Measurements from ENCODE around the gene RNF8.

RNF8 gene

DNA sequence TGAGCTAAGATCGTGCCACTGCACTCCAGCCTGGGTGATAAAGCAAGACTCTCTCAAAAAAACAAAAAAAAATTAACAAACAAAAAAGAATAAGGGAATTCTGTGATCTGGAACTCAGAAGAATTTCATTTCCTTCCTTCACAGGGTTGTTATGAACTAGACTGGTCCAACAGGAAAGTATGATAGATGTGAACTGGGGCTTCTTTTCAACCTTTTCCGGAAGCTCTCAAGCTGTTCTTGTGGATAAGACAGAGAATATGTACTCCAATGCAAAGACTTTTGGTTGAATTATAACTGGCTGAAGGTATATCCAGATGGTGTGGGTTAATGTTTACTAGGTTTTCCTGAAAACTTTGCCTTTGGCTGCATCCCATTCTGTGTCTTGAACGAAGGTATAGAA, 5.3 kb downstream of the RNF8 start:
- DNase-seq (ENCODE audit: low read depth in 3 of 3) = no peak

DNA sequence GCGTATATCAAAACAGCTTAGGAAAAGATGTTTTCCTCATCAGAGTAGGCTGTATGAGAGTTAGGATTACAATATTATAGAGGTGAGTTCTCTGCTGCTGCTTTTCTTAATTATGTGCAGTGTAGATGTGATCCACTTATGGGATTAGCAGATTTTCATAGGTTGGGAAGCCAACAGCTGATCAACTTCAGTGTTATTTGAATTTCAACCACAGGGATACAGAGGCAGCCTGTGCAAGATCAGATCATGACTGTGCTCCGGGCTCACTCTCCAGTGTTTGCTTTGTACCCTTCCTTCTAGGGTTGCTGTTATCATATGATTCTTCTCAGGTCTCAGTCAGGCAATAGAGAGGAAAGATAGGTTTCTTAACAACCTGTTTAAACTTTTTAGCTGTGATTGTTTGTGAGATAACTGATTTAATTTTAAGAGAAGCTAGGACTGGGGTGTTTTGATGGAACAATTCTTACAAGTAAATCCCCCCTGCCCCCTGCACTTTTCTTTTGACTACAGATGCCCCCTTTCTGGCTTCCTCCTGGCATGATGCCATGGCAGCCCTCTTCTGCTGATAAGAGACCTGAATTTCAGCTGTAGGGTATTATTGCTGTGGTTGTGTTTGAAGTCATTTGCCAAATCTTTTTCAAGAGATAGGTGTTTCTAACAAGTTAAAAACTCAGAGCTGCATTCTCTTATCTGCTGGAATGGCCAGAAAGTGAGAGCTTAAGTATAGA, 8.5 kb downstream of the RNF8 start:
- no peak for DNase-seq (ENCODE audit: low read depth in 3 of 3)

DNA sequence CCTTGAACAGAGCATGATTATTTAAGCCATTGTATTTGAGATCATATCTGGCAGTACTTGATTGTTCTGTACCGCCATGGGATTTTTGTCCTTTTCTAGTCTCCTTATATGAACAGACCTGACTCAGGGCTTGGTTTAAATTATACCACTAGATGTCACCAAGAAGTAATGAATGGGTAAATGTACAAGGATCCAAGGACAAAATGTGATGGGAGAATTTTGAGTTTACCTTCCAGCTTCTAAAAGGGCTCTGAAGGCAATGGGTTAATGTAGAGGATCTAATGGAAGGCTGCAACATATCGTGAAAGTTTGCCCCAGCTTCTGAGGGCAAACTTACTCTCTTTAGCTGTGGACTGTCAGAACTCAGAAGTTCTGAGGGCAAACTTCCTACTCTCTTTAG, 12.0 kb downstream of the RNF8 start:
- DNase-seq (ENCODE audit: low read depth in 3 of 3) = no peak

DNA sequence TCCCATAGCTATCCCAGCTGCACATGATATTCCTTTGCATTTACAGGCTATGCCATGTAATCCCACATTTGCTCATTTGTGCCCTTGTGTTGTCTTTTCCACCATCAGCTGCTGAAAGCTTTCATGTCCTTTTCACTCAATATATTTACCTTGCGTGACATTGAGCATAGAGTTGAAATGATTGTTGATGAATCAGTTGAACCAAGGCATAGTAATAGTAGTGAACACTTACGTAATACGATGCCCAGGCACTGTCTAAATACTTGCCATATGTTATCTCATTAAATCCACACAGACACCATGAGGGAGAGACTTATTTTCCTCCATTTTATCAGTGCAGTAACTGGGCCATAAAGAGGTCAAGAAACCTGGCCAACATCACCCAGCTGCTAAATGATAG, 13.1 kb downstream of the RNF8 start:
- no peak for DNase-seq (ENCODE audit: low read depth in 3 of 3)

DNA sequence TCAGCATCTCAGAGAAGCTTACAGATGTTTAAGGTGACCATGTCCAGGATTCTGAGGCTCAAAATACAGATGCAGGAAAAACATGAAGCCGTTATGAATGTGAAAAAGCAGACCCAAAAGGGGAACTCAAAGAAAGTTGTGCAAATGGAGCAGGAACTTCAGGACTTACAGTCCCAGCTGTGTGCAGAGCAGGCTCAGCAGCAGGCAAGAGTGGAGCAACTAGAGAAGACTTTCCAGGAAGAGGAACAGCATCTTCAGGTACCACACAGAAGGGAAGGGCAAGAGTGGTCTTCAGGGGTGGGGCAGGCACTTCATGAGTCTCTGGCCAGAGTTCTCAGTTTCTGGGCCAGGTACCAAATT, 15.2 kb downstream of the RNF8 start:
- no peak for DNase-seq (ENCODE audit: low read depth in 3 of 3)

DNA sequence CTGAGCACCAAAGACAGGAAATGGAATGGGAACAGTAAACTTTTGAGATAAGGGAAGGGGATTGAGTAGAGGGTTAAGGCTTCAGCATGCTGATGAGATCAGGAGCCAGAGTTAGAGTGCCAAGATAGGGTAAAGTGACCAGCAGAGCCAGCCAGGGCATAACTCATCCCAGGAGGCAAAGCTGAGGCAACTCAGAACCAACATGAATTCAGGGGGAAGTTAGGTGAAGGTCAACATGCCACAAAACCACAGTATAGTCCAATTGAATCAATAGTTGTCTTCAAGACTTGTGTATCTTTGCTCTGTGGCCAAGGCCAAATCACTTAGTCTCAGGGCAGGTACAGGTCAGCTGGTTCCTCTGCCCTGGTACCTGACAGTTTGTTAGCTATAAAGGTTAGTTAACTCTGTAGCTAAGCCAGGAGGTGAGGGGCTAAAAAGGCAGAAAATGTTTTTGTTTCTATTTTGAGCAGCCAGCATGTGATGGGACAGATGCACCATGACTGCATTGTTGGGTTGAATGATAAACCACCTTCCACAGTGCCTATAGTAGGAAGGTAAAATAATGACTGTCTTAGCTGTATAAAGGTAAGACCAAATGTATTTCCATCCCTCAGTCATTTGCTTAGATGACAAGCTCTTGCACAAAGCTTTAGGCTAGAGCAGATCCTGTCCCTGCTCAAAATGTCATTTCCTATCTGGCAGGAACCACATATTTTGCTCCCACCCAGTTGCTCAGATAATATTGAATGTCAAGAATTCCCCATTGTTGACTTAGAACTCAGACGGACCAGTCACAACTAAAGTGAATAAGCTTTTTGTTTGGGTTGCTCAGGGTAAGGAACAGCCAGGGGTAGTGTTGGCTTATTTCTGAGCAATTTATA, 15.8 kb downstream of the RNF8 start:
- DNase-seq (ENCODE audit: low read depth in 3 of 3) = no peak

DNA sequence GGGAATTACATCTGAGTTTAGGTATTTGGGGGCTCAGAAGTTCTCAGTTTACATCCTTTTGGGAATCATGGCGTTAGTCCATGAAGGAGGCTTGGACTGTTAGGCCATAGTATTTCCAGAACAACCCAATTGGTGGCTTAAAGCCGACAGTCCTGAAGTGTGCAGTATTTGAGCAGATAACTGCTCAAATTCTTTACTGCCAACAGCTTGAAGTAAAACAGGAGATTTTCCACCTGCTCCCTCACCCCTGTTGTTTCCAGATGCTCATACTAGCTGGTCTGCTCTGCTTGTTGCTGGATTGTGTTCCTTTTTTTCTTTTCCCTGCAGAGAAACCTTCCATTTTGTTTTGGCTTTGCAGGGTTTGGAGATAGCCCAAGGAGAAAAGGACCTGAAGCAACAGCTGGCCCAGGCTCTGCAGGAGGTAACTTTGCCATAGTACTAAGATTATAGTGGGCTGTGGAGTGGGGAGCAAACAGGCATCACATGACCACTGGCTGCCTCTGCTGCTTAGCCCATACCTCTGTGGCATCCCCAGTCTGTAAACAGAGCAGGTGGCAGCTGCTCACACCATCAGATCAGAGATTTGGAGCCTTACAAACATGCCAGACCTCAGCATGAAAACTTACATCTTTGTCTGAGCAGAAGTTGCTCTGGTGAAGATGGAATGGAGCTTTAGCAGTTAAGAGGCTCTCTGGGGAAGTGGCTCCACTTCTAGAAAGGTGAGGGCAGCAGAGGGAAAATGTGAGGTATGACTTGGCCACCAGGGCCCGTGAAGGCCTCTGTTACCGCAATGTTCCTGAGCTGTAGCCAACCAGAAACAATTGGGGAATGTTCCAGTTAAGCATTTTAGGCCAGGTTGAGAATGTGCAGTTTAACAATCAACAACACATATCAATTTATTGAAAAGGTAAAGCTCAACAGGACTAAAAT, 17.6 kb downstream of the RNF8 start:
- no peak for DNase-seq (ENCODE audit: low read depth in 3 of 3)

DNA sequence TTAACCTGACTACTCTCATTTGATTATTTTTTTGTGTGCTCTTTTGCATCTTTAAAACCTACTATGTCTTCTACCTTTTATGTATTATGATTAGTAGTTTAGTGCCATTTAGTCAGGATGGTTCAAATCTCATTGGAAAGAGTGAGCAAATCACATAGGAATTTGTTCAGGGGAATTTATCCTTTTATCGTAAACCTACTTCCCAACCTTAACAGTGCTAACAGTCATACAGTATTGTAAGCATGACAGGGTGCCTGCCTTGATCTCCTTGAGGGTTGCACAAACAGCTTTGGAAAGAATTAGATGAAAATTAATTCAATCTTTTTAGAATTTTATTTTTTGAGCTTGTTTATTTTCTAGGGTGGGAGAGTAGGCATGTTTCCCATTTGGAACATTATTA, 18.3 kb downstream of the RNF8 start:
- DNase-seq (ENCODE audit: low read depth in 3 of 3) = no peak

DNA sequence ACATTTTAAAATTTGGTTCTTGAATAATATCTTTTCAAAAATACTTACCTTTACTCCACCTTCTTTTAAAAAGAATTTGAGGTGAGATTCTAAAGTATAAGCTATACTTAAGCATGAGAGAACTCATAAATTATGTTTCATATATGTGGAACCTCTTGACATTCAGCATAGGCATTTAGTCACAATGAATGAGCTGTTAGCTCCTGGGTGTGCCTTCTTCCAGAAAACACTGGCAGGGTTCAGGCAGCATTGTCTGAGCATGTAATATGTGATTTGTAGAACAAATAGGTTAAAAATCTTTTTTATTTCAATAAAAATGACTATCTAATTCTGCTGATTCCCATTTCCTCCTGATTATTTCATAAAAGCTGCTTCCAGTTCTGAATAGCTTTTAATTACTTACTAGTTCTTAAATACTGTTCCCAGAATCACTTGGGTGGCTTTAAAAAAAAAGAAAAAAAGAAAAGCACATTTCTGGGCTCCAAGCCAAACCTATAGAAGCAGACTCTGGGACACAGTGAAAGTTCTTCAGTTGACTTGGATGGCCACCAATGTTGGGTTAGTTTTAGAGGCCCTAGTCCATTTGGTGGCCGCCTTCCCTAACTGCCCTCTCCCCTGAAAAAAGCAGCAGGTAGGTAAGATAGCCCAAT, 20.2 kb downstream of the RNF8 start:
- DNase-seq (ENCODE audit: low read depth in 3 of 3) = no peak

DNA sequence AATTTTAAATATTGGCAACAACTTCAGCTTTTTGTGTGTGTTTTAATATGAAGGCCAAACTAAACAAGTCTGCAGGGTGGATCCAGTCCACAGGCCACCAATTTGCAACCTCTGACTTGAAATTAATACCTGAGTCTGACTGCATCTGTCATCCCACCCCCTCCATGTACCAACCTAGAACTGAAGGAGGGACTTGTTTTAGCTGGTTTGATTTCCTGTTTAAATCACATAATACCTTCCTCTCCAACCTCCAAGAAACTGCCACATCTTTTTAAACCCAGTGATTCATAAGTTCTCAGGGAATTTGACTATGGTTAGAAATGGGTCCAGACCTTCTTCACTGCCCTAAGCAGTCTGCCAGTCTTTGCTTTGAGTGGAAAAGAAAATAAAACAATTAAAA, 21.6 kb downstream of the RNF8 start:
- no peak for DNase-seq (ENCODE audit: low read depth in 3 of 3)

DNA sequence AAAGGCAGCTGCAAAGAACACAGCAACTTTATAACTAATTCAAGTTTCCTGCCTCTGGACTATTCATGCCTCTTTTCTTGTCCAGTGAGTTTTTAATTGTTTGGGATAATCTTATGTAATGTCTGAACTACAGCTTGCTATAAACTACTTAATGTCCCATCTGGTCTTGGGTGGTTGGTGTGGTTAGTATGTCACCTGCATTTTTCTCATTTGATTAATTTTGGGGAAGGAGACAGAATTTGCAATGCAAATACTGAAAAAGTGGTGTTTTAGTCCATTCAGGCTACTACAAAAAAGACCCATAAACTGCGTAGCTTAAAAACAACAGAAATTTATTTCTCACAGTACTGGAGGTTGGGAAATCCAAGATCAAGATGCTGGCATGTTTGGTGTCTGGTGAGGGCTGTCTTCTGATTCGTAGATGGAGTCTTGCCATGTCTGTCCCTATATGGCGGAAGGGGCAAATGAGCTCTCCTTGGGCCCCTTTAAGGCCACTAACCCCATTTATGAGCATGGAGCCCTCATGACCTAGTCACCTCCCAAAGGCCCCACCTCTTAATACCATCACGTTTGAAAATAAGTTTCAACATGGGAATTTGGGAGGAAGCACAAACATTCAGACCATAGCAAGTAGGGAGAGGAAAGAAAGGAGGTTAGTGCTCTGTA, 22.4 kb downstream of the RNF8 start:
- no peak for DNase-seq (ENCODE audit: low read depth in 3 of 3)

DNA sequence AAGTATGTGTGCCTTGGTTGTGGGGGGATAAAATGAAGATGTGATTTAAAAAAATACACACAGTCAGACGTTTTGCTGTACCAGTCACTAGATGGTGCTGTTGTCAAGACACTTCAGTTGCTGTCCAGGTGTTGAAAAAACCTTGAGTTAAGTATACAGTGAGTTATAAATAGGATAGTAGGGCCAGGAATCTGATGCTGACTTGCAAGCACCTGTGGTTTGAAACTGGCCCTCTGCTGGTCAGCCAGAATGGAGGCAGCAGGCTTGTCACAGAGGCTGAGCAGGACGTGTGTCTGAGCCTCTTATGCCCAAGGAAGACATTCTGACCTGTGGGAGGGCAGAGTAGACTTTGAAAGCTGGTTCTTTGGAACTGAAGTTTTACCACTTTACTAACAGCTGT, 27.8 kb downstream of the RNF8 start:
- DNase-seq (ENCODE audit: low read depth in 3 of 3) = no peak

DNA sequence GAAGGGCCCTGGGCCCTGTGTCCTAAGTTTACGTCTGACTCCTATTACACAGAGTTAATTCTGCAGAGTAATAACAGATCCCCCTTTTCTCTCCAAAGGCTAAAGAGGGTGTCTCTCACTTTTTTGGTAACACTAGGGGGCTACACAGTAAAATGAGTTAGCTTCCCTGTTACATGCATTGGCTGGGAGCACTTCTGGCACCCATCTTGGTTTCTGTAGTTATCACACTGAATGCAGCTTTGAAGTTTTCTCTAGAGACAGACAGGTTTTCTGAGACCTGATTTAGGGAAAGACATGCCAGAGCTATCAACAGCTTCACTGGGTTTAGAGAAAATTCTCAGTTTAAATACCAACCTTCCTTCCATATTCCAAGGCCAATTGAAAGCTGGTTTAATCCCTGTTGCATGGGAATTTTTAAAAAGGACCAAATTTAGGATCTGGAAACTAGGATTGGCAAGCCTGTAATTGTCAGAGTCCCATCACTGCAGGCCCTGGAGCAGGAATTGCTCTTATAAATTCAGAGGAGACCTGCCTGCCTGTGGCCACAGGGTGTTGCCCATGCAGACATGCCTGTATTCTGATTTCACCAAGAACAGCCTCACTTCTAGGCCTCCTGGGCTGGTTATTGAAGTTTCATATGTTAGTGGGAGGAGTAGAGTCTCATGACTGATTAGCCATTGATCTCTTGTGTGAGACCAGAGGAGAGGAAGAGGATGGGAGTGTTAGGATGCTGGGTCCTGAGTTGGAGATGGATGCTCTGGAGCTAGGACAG, 29.4 kb downstream of the RNF8 start:
- DNase-seq (ENCODE audit: low read depth in 3 of 3) = no peak

DNA sequence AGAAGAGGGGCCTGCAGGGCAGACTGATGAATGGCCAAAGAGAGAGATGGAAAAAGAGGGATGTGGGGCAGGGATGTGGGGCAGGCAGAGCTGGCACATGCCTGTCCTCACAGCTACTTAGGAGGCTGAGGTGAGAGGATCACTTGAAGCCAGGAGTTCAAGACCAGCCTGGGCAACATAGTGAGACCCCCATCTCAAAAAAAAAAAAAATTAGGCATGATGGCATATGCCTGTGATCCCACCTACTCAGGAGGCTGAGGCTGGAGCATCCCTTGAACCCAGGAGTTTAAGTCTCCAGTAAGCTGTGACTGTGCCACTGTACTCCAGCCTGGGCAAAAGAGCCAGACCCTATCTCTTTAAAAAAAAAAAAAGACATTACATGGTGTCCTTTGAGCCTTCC, 34.8 kb downstream of the RNF8 start:
- DNase-seq (ENCODE audit: low read depth in 3 of 3) = no peak

DNA sequence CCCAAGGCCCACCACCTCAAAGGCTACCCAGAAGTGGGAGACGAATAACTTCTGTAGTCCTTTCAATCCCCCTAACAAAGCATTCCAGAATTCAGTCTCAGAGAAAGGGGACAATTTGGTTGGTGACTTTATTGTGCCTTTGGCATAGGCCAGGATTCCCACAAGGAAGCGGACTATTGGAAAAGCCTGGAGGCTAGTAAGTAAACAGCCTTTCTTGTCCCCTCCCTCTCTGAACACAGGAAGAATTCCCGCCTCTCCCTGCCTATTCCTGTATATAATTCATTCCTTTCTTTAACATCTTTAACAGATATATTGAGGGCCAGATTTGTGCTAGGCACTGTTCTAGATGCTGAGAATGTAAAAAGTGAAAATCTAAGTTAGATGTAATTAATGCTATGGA, 36.1 kb downstream of the RNF8 start:
- DNase-seq (ENCODE audit: low read depth in 3 of 3) = no peak

DNA sequence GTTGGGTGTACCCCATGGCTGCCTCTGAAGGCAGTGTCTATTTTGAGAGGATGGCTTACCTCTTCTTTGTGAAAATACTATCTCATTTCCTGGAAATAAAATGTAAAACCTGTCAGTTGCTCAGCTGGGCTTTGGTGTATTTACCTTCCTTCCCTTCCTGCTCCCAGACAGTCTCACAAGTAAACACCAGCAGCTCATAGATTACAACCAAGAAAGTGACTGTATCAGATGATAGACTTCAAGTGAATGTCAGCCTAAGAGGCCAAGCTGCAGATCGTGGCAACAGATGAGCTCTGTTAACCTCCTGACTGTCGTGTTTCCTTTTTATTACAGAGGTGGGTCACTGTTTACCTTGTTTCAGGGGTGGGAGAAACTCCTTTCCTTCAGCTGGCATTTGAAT, 37.3 kb downstream of the RNF8 start:
- no peak for DNase-seq (ENCODE audit: low read depth in 3 of 3)

DNA sequence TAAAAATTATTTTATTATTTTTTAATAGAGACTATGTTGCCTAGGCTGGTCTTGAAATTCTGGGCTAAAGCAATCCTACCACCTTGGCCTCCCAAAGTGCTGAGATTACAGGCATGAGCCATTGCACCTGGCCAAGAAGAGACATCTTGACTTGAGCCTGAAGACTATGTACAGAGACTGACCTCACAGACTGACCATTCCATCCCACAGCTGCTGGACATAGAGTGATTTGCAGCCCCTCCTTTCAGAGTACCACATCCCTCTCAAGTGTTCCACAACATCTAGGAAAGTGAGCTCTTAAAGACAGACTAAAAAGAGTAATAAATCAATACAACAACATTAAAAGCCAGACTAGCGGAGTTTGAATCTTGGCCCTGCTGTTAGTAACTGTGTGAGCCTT, 39.0 kb downstream of the RNF8 start:
- no peak for DNase-seq (ENCODE audit: low read depth in 3 of 3)

DNA sequence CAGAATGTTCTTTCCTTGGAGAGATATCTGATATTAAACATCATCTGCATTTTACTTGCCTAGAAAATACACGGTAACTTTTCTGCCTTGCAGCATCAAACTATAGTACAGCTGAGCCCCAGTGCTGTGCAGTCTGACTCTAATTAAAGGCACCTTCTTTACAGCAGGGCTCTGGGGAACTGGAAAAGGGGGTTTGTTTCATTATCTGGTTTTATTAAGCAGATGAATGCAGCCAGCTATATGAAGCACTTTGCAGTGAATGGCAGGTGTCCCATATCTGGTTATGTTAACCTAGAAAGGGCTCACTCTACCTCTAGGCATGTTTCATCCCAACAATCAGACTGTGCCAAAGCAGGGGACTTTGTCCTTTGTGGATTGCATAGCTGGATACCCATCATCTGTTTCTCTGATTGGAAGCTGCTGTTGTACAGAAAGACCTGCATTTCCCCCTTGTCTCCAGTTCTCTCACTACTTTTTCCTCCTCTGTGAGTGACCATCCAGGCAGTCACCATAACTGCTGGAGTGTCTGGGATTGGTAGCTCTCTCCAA, 39.7 kb downstream of the RNF8 start:
- no peak for DNase-seq (ENCODE audit: low read depth in 3 of 3)

DNA sequence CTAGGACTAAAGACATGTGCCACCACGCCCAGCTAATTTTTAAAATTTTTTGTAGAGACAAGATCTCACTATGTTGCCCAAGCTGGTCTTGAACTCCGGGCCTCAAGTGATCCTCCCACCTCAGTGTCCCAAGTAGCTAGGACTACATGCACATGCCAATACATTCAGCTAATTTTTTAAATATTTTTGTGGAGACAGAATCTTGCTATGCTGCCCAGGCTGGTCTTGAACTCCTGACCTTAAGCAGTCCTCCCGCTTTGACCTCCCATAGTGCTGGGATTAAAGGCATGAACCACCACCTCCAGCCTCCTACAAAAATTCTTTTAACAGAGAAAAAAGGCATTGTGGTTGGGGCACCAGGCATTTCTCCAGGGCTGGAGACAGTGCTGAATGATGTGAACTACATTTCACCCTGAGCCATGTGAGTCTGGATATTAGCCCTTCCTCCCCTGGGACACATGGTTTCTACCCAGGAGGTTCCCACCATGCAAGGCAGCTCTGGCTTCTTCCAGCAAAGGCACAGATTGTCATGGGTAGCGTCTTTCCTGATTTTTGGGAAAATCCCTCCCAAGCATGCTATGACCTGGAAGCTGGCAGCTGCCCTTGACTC, 42.9 kb downstream of the RNF8 start:
- no peak for DNase-seq (ENCODE audit: low read depth in 3 of 3)

DNA sequence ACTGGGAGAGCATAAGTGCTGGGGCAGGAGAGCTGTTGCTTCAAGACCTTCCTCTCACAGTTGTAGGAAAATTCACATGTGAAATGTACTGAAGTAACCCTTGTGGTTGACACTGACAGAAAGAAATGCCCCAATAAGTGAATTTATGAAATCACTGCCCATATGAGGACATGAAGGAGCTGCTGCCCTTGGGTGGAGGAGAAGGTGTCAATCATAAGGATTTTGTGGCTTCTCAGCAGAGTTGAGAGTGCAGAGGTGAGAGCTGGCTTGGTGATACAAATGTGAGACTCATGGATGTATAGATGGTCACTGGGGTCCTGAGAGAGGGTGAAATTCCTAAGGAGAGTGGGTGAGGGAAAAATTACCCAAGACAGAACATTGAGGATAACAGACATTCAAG, 45.3 kb downstream of the RNF8 start:
- no peak for DNase-seq (ENCODE audit: low read depth in 3 of 3)

All from stimulated activated CD4-positive, alpha-beta T cell treated with anti-CD3 and anti-CD28 coated beads, TNF-alpha, amount 100 ng/mL, for 4 hours (primary cell).